Prostate gland (tissue), 2 donors: ENCODE data around the gene OR2T2.
"Not testable (repeated sequence)": the region's sequence is repeated elsewhere in the genome, so short reads cannot be mapped to it uniquely, and the experiment has no call there.

Source experiments
- CTCF ChIP-seq, 4 experiments: fragments of 200-600 bp in 2 of 4; fragments of 450-650 bp in 2 of 4; sonication (generic) in 2 of 4; IDR thresholded peaks; 1 replicate in 3 of 4; 2 replicates in 1 of 4; pipeline ENCODE4 v1.5.1; 2016 to 2019; ENCODE audit warnings: antibody characterized with exemption in 4 of 4, mild to moderate bottlenecking in 2 of 4, moderate library complexity in 2 of 4
- POLR2A ChIP-seq: fragments of 450-650 bp; IDR thresholded peaks from one replicate; pipeline ENCODE4 v1.6.1; 2016; ENCODE audit warnings: antibody characterized with exemption, mild to moderate bottlenecking
- POLR2AphosphoS5 ChIP-seq: sonication (generic); formaldehyde crosslinking; IDR thresholded peaks from one replicate; pipeline ENCODE4 v1.6.1; 2017; ENCODE audit warnings: antibody characterized with exemption

DNA sequence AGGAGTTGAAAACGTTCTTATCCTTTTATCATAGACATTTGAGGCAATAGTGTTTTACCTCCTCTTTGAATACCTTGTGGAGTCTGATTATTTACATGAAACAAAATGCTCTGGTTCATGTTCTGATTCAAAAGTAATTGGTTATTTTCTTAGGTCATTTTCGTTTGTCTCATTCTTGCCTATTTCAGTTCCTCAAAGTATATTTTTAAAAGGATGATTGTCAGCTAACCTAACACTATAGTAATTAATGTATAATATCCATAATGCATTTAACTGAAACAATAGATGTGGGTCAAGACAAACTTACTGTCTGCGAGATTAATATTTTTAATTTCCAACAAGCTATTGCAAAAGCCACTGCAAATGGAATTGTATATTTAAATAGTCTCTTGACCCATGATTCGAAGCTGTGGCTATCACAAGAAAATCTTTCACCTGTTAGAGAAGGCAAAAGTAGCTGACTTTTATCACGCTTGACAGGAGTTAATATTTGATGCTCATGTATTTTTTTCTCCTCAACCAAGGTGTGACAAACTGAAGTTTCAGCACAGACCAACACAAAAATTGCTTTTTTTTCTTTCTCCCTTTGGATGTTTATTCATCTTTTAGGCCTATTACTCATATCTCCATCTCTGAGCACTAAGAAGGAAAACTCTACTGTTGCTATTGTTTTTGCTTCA, 5.2 kb downstream of the OR2T2 start:
- not testable (repeated sequence) for TF ChIP-seq CTCF (IDR thresholded peaks at IDR 0.05); POLR2A; POLR2AphosphoS5
